Upper lobe of right lung (tissue), 1 donor: ENCODE measurements around the gene RILPL1. TPM values are rescaled to one million over a fixed set of nuclear protein-coding genes. Genes with fewer than 3 reads are reported as not detected.
"Not testable (repeated sequence)": the region's sequence is repeated elsewhere in the genome, so short reads cannot be mapped to it uniquely, and the experiment has no call there.

ENCODE experiments used
- ATAC-seq: fragments of 200-7000 bp; cut with Tn5 transposase; one replicate; pipeline ENCODE4 v1.9.1; 2020; ENCODE audit warnings: mild to moderate bottlenecking, moderate library complexity
- DNase-seq: peaks from one replicate; pipeline ENCODE4 v3.0.0-alpha.2; 2020
- H3K27ac ChIP-seq: fragments of 200-600 bp; one replicate; pipeline ENCODE4 v1.8.0; 2022
- H3K27me3 ChIP-seq: fragments of 200-600 bp; one replicate; pipeline ENCODE4 v1.8.0; 2022; ENCODE audit warnings: mild to moderate bottlenecking
- H3K36me3 ChIP-seq: fragments of 200-600 bp; one replicate; pipeline ENCODE4 v1.8.0; 2022
- H3K4me1 ChIP-seq: fragments of 200-600 bp; one replicate; pipeline ENCODE4 v1.8.0; 2022
- H3K4me3 ChIP-seq: fragments of 200-600 bp; one replicate; pipeline ENCODE4 v1.8.0; 2022; ENCODE audit warnings: mild to moderate bottlenecking
- H3K9me3 ChIP-seq: fragments of 200-600 bp; one replicate; pipeline ENCODE4 v1.8.0; 2022
- intact Hi-C: fragments of 100-400 bp; cut with DNase I; formaldehyde crosslinking; loops from one replicate; pipeline ENCODE4 v1.11.0; 2022
- total RNA-seq: library from RNA; stranded (reverse); fragmentation: NEBNext Ultra II Directional; extraction: Animal tissue kit (Norgen Biotek cat#: 25700); gene quantifications from one replicate; pipeline ENCODE4 v1.2.1, GENCODE V29; 2021
- TF ChIP-seq, protein P1 (sequence below): fragments of 200-600 bp; IDR thresholded peaks from one replicate; pipeline ENCODE4 v1.8.0; 2022; ENCODE audit warnings: antibody characterized with exemption
- donor health status: DM: no; HTN: yes; CAD: no; lungs with severe emphysema.

Gene RILPL1
- total RNA-seq, 1 donor from 2014 or later: 17.9 TPM

DNA sequence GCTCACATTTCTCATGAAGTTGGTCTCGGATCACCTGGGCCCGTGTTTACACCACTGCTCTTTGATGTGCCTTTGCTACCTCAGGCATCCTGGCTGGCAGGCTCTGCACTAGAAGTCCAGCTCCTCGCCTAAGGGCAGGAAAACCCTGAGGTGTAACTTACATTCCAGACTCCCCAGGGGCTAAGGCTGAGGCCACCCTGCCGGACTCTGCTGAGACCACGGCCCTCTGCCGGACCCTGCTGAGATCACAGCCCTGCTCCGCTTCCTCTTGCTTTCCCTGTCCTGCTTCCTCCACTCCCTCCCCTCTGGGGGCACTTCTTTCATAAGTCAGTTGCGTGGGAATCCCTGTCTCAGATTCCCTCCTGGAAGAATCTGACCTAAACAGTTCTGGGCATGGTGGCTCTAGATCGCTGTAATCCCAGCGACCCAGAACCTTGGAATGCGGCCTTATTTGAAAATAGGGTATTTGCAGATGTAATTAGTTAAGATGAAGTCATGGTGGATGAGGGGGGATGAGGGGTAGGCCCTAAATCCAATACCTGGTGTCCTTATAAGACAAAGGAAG, 17.2 kb downstream of the RILPL1 start:
- intact Hi-C loops: no loop called here
- Histone ChIP-seq H3K36me3 (peaks cover 25% of the 10 kb centered on the region), H3K27ac (no peak overlapping the region), H3K9me3 (no peaks in the 10 kb centered on the region), H3K4me1 (no peaks in the 10 kb centered on the region), H3K4me3 (no peak overlapping the region), H3K27me3 (no peaks in the 10 kb centered on the region)
- TF ChIP-seq, protein P1, sequence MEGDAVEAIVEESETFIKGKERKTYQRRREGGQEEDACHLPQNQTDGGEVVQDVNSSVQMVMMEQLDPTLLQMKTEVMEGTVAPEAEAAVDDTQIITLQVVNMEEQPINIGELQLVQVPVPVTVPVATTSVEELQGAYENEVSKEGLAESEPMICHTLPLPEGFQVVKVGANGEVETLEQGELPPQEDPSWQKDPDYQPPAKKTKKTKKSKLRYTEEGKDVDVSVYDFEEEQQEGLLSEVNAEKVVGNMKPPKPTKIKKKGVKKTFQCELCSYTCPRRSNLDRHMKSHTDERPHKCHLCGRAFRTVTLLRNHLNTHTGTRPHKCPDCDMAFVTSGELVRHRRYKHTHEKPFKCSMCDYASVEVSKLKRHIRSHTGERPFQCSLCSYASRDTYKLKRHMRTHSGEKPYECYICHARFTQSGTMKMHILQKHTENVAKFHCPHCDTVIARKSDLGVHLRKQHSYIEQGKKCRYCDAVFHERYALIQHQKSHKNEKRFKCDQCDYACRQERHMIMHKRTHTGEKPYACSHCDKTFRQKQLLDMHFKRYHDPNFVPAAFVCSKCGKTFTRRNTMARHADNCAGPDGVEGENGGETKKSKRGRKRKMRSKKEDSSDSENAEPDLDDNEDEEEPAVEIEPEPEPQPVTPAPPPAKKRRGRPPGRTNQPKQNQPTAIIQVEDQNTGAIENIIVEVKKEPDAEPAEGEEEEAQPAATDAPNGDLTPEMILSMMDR: no peak
- ATAC-seq: no peak
- DNase-seq: no peak

DNA sequence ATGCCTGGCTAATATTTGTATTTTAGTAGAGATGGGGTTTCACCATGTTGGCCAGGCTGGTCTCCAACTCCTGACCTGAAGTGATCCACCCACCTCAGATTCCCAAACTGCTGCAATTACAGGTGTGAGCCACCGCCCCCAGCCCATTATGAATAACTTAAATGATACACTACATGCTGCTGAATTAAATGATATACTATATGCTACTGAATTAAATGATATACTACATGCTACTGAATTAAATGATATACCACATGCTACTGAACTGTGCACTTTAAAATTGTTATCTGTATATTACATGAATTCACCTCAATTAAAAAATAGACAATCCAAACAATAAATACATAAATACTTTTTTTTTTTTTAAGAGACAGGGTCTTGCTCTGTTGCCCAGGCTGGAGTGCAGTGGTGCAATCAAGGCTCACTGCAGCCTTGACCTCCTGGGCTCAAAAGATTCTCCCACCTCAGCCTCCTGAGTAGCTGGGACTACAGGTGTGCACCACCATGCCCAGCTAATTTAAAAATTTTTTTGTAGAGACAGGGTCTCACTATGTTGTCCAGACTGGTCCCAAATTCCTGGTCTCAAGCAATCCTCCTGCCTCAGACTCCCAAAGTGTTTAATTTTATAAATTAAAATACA, 18.8 kb downstream of the RILPL1 start:
- H3K9me3 ChIP-seq, ATAC-seq, intact Hi-C loops, DNase-seq, H3K27ac ChIP-seq, H3K4me1 ChIP-seq, H3K4me3 ChIP-seq, H3K27me3 ChIP-seq: not testable (repeated sequence)
- H3K36me3 ChIP-seq: peaks cover 17% of the 10 kb centered on the region

DNA sequence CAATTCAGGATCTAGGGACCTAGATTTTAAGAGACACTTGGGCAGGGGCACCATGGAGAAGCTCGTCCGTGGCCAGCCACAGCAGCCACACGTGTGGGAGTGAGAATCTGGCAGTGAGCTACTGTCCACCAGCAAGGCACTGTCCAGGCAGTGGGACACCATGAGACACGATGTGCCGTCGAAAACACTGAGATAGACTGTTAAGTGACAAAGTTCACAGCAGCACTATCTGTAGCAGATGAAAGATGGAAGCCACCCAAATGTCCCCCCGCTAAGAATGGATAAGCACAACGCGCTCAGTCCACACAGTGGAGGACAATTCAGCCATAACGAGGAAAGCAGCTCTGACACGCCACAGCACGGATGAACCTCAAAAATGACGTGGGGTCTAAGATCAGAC, 19.7 kb downstream of the RILPL1 start:
- Histone ChIP-seq H3K27me3 (no peaks in the 10 kb centered on the region), H3K9me3 (no peaks in the 10 kb centered on the region), H3K27ac (peak overlapping the region; percentile 19), H3K4me1 (peaks cover 6% of the 10 kb centered on the region), H3K36me3 (peaks cover 17% of the 10 kb centered on the region), H3K4me3 (no peak overlapping the region)
- DNase-seq: no peak
- TF ChIP-seq, protein P1: no peak
- no peak for ATAC-seq
- intact Hi-C loops: no loop called here

DNA sequence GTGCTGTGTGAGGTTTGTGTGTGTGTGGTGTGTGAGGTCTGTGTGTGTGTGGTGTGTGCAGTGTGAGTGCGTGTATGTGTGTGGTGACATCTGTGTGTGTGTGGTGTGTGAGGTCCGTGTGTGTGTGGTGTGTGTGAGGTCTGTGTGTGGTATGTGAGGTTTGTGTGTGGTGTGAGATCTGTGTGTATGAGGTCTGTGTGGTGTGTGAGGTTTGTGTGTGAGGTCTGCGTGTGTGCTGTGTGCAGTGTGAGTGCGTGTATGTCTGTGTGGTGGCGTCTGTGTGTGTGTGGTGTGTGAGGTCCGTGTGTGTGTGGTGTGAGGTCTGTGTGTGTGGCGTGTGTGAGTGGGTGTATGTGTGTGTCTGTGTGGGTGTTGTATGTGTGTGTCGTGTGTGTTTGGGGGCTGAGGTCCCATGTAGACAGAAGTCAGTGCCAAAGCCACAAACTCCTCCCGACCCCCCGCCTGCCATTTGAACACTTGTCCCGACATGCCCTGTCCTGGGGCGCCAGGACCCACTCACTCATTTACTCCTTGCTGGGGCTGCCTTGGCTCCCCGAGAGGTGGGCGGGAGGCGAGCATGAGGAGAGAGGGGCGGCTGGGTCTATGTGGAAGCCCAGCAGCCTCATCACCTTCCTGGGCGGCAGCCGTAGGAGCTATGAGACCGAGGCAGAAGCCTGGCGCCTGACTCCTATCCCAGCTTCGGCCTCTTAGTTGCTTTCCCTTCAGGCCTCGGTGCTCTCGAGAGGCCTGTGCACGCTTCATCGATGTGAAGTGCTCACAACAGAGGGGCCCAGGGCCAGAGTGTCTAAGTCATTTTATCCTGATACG, 20.5 kb downstream of the RILPL1 start:
- intact Hi-C loops: no loop called here
- Histone ChIP-seq H3K27ac (peak overlapping the region; percentile 19), H3K9me3 (no peaks in the 10 kb centered on the region), H3K4me1 (peaks cover 6% of the 10 kb centered on the region), H3K27me3 (no peaks in the 10 kb centered on the region), H3K4me3 (no peak overlapping the region), H3K36me3 (peaks cover 14% of the 10 kb centered on the region)
- DNase-seq (no peak), ATAC-seq (peak; percentile 55)
- TF ChIP-seq, protein P1: no peak

DNA sequence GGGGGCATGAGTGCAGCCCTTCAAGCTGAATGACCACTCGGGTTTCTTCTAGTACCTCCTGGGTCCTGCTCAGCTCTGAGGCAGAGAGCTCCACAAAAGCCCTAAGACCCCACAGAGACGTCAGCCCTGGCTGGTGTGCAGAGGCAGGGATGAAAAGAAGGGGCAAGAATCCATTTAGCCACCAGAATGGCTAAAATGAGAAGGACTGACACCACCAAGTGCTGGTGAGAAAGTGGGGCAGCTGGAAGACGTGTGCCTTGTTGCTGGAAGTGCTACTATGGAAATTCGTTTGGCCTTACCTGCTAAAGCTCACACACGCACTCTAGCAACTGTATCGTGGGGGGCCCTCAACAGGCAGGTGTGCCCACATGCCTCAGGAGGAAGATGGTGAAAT, 26.7 kb downstream of the RILPL1 start:
- Histone ChIP-seq H3K27ac (no peak overlapping the region), H3K9me3 (no peaks in the 10 kb centered on the region), H3K27me3 (no peaks in the 10 kb centered on the region), H3K4me1 (peaks cover 6% of the 10 kb centered on the region), H3K36me3 (no peaks in the 10 kb centered on the region), H3K4me3 (no peak overlapping the region)
- ATAC-seq (no peak), DNase-seq (no peak)
- intact Hi-C loops: no loop called here
- TF ChIP-seq, protein P1: no peak
